ENCODE results near the gene MESD. TPM values are rescaled to one million over a fixed set of nuclear protein-coding genes. Genes with fewer than 3 reads are reported as not detected.

Gene MESD
- total RNA-seq, result 10 to 100 TPM; 28.0 to 28.4 TPM

DNA sequence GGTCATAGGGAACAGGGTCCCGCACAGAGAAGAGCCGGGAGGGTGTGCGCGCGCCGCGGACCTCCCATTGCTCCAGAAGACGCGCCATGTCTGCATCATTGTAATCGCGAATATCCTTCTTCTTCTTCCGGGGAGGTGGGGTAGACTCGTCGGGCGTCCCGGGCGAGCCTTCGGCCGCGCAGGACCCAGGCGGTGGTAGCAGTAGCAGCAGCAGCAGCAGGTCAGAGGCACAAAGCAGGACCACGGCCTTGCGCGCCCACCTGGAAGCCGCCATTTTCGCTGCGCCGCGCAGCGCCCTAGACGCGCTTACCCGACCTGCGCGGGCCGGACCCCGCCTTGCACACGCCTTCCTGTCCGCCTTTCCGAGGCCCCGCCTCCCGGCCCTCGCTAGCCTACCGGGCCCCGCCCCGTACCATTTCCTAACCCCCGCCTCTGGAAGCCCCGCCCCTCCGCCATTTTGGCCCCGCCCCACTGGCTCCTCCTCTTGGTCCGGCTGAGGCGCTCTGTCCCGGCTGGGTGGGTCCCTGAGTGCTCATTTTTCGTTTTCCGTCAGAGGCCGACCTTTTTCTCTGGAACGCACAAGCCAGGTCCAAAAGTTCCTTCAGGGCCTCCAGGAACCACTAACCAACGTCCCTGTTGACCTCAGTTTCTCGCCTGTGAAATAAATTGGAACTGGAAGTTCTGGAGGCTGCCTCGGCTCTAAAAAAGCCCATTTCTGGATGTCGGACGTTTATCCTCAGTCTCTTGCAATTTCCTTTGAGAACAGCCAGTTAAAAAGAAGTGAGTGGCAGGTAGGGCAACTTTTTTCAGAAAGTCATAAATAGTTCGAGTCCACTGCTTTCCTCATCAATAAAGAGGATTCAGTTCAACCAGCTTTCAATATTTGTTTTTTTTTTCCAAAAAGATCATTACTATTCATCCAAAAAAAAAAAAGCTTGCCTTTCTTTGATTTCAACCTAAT, at the start of gene MESD:
Gene MESD, minus strand, starts transcription at position 302 of the 961 bp plus-strand sequence. Its CDS starts 28 bp downstream, at position 274.
- H3K27ac Mint-ChIP-seq, result peak within 1 kb of the TSS; percentile 97
- peak; percentile 97 for DNase-seq
- peaks cover 21% of the 10 kb centered on the region for H3K36me3 Mint-ChIP-seq
- H3K27me3 Mint-ChIP-seq, result no peaks in the 10 kb centered on the region
- POLR2A ChIA-PET, result interaction anchor here (1.9 to 2.9 kb wide), 2 partner anchors 11 to 12 kb away, joined by 7 to 33 read pairs; partner anchors contain the start of gene TLNRD1
- peaks cover 42% of the 10 kb centered on the region for H3K4me1 Mint-ChIP-seq
- ATAC-seq (ENCODE audit: low read depth), result peak; percentile 99
- H3K9me3 Mint-ChIP-seq, result no peaks in the 10 kb centered on the region
- H3K4me3 Mint-ChIP-seq, result peak within 1 kb of the TSS; percentile 98

DNA sequence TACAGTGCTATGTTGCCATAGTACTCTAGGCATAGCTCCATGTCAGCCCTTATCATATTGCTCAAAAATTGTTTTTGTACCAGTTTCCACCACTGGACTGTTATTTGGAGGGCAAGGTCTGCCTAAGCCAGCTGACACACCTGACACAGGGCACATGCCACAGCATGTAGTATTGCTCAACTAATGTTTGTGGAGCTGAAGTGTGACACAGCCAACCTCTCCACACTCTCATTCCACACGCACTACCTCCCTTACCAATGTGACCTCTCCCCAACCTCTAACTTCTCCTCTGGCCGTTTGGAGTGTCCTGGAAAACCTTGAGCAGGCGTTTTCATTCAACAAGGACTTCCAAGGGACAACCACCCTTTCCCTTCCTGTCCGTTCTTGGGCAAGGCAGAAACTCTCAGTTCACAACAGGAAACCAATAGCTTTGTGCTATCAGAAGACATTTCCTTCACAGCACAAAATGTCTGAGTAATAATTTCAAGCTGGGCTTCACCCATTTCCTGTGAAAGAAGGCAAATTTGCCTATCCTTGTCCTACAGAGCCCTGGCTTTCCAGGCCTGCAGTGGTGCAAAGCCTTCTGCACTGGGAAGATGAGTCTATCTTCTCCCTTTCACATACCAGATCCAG, 49.5 kb upstream of the MESD start:
- ATAC-seq (ENCODE audit: low read depth), result no peak

DNA sequence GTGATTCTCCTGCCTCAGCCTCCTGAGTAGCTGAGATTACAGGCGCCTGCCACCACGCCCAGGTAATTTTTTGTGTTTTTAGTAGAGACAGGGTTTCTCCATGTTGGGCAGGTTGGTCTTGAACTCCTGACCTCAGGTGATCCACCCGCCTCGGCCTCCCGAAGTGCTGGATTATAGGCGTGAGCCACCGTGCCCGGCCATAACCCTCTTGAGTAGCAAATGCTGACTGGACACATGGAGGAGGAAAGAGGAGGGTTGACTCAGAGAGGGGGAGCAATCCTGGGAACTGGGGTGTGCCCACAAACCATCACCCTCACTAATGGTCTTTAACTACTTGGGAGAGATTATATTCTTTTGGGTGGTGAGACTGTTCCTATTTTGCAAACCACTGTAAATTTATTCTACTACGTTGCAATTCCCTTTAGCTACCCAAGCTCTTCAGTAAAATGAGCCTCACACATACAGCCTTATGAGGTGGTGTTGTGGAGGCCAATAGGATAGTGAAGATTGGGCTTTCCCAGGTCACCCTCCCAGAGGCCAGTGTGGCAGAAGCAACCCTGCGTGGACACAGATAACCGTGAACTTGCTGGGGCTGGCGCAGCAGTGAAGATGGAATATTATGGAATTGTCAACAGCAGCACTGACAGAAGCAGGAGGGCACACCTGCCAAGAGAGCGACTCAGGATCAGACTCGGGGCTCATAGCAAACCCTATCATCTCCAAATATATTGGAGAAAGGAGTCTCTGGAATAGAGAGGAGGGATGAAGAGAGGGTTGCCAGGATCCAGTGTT, 48.5 kb upstream of the MESD start:
- no peak overlapping the region for H3K27ac Mint-ChIP-seq
- no peak overlapping the region for H3K4me3 Mint-ChIP-seq
- ATAC-seq (ENCODE audit: low read depth) (no peak), DNase-seq (no peak)
- no peaks in the 10 kb centered on the region for H3K36me3 Mint-ChIP-seq
- POLR2A ChIA-PET, result interaction anchor here (1.6 kb wide), 1 partner anchor 36 kb away, joined by 4 read pairs; no protein-coding TSS in a partner anchor
- H3K27me3 Mint-ChIP-seq, result peaks cover 7% of the 10 kb centered on the region
- H3K4me1 Mint-ChIP-seq, result peaks cover 5% of the 10 kb centered on the region
- no peaks in the 10 kb centered on the region for H3K9me3 Mint-ChIP-seq

More for the DNA sequence above, 49.5 kb upstream of the MESD start:
- POLR2A ChIA-PET, result interaction anchor here (1.6 kb wide), 1 partner anchor 37 kb away, joined by 4 read pairs; no protein-coding TSS in a partner anchor
- no peak for DNase-seq
- peaks cover 5% of the 10 kb centered on the region for H3K4me1 Mint-ChIP-seq
- no peaks in the 10 kb centered on the region for H3K9me3 Mint-ChIP-seq
- peaks cover 4% of the 10 kb centered on the region for H3K27me3 Mint-ChIP-seq
- H3K27ac Mint-ChIP-seq, result peak overlapping the region; percentile 64
- no peaks in the 10 kb centered on the region for H3K36me3 Mint-ChIP-seq
- no peak overlapping the region for H3K4me3 Mint-ChIP-seq

DNA sequence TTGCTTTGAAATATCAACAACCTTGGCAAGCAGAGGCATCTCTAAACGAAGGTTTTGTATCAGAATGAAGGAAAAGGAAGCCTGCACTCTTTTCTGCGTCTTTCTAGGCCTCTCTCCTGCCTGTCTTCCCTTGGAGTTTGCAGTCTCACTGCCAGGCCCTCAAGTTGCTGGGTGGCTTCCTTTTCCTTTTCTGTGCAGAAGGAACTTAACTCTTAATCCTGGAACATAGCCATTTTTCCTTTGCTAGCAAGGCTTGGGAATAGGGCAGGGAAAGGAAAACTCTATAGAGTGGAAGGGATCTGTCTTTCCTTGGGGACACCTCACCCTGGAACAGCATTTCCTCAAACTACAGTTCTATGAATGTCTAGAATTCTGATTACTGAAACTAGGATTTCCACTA, 43.9 kb upstream of the MESD start:
- no peak overlapping the region for H3K27ac Mint-ChIP-seq
- H3K27me3 Mint-ChIP-seq, result peaks cover 14% of the 10 kb centered on the region
- POLR2A ChIA-PET, result interaction anchor here (1.0 kb wide), 1 partner anchor 51 kb away, joined by 3 read pairs; no protein-coding TSS in a partner anchor
- ATAC-seq (ENCODE audit: low read depth), result no peak
- peaks cover 7% of the 10 kb centered on the region for H3K36me3 Mint-ChIP-seq
- H3K9me3 Mint-ChIP-seq, result peaks cover 11% of the 10 kb centered on the region
- peaks cover 5% of the 10 kb centered on the region for H3K4me1 Mint-ChIP-seq
- DNase-seq, result no peak
- H3K4me3 Mint-ChIP-seq, result no peak overlapping the region

DNA sequence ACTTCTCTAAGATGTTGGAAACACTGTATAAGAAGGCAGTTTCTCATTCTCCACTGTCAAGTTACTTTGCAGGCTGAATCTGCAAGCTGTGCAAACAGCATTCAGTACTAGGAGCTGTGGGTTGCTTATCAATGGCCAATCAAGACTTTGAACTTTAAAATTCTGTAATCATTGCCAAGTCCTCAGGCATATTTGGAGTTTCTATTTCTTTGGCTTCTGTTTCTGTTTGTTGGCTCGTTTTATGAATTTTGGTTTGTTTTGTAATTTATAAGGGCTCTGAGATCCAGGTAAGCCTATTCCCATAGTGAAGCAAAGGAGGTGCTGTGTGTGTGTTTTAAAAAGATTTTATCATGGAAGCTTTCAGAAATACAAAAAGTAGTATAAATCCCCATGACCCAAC, 43.2 kb upstream of the MESD start:
- no peak for ATAC-seq (ENCODE audit: low read depth)
- Mint-ChIP-seq H3K4me1 (peaks cover 5% of the 10 kb centered on the region), H3K36me3 (peaks cover 7% of the 10 kb centered on the region), H3K4me3 (no peak overlapping the region), H3K27ac (no peak overlapping the region), H3K9me3 (peaks cover 11% of the 10 kb centered on the region), H3K27me3 (peaks cover 14% of the 10 kb centered on the region)
- POLR2A ChIA-PET, result no interaction called here
- no peak for DNase-seq

DNA sequence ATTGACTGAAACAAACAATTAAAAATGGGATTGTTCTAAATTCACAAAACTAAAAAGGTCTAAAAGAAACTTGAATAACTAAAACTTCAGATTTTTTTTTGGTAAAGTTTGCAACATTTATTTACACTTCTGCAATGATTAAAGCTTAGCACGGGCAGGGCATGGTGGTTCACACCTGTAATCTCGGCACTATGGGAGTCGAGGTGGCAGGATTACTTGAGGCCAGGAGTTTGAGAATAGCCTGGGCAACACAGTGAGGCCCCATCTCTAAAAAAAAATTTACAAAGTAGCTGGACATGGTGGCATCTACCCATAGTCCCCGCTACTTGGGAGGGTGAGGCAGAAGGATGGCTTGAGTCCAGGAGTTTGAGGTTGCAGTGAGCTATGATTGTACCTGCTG, 42.7 kb upstream of the MESD start:
- no peak for ATAC-seq (ENCODE audit: low read depth)
- POLR2A ChIA-PET, result no interaction called here
- H3K27ac Mint-ChIP-seq, result no peak overlapping the region

DNA sequence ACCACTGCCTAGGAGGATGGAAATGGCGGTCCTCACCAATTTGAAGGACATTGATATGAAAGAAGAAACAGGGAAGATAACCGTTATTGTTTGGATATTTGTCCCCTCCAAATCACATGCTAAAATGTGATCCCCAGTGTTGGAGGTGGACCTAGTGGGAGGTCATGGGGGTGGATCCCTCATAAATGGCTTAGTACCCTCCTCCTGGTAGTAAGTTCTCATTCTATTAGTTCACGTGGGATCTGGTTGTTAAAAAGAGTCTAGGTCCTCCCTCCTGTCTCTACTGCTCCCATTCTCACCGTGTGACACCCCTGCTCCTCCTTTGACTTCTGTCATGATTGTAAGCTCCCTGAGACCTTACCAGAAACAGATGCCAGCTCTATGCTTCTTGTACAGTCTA, 41.6 kb upstream of the MESD start:
- POLR2A ChIA-PET, result interaction anchor here (0.5 kb wide), 1 partner anchor 1644 kb away, joined by 3 read pairs; no protein-coding TSS in a partner anchor
- no peak for ATAC-seq (ENCODE audit: low read depth)

More for the DNA sequence above, 42.7 kb upstream of the MESD start:
- Mint-ChIP-seq H3K4me3 (no peak overlapping the region), H3K4me1 (peaks cover 5% of the 10 kb centered on the region), H3K9me3 (peaks cover 11% of the 10 kb centered on the region), H3K27me3 (peaks cover 14% of the 10 kb centered on the region), H3K36me3 (peaks cover 7% of the 10 kb centered on the region)
- DNase-seq, result no peak

DNA sequence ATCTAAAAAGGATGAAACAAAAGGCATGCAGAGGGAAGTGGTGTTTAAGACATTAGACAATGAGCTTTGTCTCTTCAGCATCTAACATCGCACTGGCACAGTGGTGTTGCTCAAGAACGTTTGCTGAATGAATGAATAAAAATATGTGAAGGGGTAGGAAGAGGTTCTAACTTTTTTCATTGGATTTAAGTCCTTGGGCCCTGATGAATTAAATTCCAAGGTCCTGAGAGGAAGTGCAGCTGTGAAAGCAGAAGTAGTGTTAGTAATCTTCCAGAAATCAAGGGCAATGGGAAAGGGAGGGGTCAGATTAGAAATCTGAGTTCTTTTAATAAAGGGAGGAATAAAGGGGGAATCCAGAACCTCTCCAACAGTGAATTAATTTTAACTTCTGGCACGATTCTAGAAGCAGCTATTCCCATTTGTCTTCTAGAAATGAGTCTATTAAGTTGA, 40.7 kb upstream of the MESD start:
- DNase-seq (no peak), ATAC-seq (ENCODE audit: low read depth) (no peak)
- Mint-ChIP-seq H3K36me3 (peaks cover 7% of the 10 kb centered on the region), H3K4me1 (peaks cover 5% of the 10 kb centered on the region), H3K27ac (no peak overlapping the region), H3K4me3 (no peak overlapping the region), H3K9me3 (peaks cover 11% of the 10 kb centered on the region), H3K27me3 (peaks cover 12% of the 10 kb centered on the region)
- POLR2A ChIA-PET, result interaction anchor here (0.5 kb wide), 1 partner anchor 1645 kb away, joined by 3 read pairs; no protein-coding TSS in a partner anchor

More for the DNA sequence above, 41.6 kb upstream of the MESD start:
- peaks cover 5% of the 10 kb centered on the region for H3K4me1 Mint-ChIP-seq
- peaks cover 7% of the 10 kb centered on the region for H3K36me3 Mint-ChIP-seq
- peaks cover 11% of the 10 kb centered on the region for H3K9me3 Mint-ChIP-seq
- no peak overlapping the region for H3K27ac Mint-ChIP-seq
- DNase-seq, result no peak
- H3K4me3 Mint-ChIP-seq, result no peak overlapping the region
- peaks cover 14% of the 10 kb centered on the region for H3K27me3 Mint-ChIP-seq

DNA sequence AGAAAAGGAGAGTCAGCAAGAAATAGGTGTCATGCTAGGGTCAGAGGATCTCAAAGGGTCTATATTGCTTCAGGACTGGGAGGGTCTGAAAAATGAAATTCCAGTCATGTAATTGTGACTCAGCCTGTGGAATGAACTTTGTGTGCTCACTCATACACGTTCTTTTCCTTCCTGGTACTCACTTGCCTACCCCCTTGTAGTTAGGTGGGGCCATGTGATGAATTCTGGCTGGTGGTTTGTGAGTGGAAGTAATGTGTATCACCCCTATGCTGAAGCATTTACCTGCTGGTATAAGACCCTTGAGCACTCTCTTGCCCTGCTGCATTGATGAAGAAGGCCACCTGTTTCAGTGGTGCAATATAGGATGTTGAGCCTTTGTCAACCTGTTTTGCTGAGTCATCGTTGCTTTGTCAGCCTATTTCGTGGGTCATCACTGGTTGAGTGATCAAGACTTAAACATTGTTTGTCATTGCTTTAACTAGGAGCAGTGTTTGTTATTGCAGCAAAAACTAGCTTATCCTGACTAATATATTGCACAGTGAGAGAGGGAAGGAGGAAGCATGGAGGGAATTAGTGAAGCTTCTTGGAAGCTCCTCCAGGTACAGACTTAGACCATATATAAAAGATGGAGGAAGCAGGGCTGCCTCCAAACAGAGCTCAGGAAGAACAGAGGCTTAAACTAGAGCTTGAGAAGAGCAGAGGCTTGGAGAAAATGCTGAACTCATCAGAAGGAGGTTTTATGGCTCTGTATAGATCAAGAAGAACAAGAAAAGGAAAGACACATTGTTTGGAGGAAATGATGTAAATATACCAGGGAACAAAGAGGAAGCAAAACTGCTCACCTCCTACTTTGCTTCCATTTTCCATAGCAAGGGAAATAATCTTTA, 40.0 kb upstream of the MESD start:
- H3K36me3 Mint-ChIP-seq, result peaks cover 7% of the 10 kb centered on the region
- POLR2A ChIA-PET, result no interaction called here
- peaks cover 9% of the 10 kb centered on the region for H3K4me1 Mint-ChIP-seq
- peaks cover 11% of the 10 kb centered on the region for H3K9me3 Mint-ChIP-seq
- H3K27ac Mint-ChIP-seq, result no peak overlapping the region
- H3K27me3 Mint-ChIP-seq, result peaks cover 12% of the 10 kb centered on the region
- H3K4me3 Mint-ChIP-seq, result no peak overlapping the region
- DNase-seq, result no peak
- no peak for ATAC-seq (ENCODE audit: low read depth)

DNA sequence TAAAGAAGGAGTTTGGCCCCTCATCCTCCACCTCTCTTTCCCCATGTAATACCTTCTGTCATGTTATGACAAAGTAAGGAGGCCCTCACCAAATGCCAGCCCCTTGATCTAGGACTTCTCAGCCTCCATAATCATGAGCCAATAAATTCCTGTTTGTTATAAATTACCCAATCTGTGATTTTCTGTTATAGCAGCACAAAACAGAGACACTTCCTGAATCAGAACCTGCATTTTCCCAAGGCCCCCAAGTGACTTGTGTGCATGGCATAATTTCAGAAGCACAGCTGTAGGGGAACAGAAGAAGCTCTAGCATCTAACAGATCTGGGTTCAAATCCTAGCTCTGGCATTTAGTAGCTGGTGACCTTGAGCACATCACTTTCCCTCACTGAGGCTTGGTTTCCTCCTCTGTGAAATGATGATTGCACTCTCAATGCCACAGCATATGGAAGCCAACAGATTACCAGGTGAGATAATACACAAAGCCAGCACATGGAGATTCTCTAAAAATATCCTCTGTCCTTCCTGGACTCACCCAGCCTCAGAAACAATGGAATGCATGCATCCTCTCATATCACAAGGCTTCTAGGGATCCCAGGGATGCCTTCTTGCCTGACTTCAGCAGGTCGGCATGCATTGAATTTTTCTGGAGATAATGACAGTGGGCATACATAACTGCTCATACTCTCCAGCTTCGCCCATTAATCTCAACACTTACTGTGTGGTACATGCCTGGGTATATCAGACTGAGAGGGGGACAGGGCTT, 37.4 kb upstream of the MESD start:
- DNase-seq (no peak), ATAC-seq (ENCODE audit: low read depth) (no peak)
- Mint-ChIP-seq H3K4me1 (peaks cover 20% of the 10 kb centered on the region), H3K27me3 (peaks cover 4% of the 10 kb centered on the region), H3K36me3 (peaks cover 7% of the 10 kb centered on the region), H3K27ac (no peak overlapping the region), H3K9me3 (peaks cover 11% of the 10 kb centered on the region), H3K4me3 (no peak overlapping the region)
- POLR2A ChIA-PET, result no interaction called here

DNA sequence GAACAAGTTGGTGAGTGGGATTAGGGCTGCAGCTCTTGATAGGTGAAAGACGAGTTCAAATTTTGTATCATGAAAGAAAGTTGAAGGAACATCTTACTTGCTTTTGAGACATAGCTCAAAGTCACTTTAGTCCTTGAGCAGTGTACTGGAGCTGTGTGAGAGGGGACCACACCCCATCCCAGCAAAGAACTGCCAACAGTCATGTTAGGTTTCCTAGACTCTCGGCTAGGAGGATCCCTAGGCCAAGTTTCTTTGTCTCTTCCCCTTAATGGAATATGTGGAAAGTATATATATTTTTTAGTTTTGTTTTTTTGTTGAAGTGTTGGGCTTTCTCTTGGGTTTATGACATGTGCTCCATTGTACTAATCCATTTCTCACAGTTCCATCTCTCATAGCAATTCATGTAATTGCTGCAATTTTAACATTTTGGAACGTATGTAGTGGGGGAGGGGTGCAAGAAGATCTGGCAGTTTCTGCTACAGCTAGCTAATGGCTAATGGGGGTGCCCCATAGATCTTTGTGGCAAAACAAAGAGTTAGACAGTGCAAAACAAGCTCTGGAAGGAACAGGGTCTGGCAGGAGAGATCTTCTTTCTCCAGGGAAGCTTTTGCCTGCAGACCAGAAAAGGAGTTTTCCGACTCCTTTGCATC, 36.2 kb upstream of the MESD start:
- peaks cover 9% of the 10 kb centered on the region for H3K9me3 Mint-ChIP-seq
- peaks cover 7% of the 10 kb centered on the region for H3K36me3 Mint-ChIP-seq
- no peak overlapping the region for H3K27ac Mint-ChIP-seq
- POLR2A ChIA-PET, result no interaction called here
- DNase-seq, result no peak
- ATAC-seq (ENCODE audit: low read depth), result no peak
- H3K27me3 Mint-ChIP-seq, result peaks cover 2% of the 10 kb centered on the region
- H3K4me1 Mint-ChIP-seq, result peaks cover 20% of the 10 kb centered on the region
- H3K4me3 Mint-ChIP-seq, result no peak overlapping the region

Measured in activated naive CD8-positive, alpha-beta T cell treated with anti-CD3 and anti-CD28 coated beads, Interleukin-2, amount 10 ng/mL, durations not matched to agents 7 days and 5 days (primary cell).